ENCODE measurements around the gene EYS. TPM values are rescaled to one million over a fixed set of nuclear protein-coding genes. Genes with fewer than 3 reads are reported as not detected.

The EYS gene
- total and polyA plus RNA-seq, 9 of the 15 experiments (the other 6 are each of a cell fraction or from before 2014, with no cell fraction given), result 0.03 to 0.36 (median 0.10) TPM; not detected in 2

DNA sequence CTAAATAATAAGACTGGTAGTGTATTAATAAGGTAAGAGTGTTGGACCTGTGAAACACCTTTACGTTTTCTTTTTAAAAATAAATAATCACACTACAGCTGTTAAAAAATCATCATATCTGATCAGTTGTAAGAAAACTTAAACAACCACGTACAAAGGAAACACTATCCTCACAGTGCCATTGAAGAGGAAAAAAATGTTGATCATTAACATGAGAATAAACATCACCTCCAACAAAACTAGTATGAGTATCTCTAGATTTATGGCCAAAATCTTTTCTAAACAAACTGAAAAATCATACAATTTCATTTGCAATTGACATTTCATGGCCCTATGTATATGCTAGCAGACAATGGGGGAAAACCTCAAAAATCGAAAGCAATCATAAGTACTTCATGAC, 590 bp downstream of the EYS start (continued):
- TF ChIP-seq, protein P1, sequence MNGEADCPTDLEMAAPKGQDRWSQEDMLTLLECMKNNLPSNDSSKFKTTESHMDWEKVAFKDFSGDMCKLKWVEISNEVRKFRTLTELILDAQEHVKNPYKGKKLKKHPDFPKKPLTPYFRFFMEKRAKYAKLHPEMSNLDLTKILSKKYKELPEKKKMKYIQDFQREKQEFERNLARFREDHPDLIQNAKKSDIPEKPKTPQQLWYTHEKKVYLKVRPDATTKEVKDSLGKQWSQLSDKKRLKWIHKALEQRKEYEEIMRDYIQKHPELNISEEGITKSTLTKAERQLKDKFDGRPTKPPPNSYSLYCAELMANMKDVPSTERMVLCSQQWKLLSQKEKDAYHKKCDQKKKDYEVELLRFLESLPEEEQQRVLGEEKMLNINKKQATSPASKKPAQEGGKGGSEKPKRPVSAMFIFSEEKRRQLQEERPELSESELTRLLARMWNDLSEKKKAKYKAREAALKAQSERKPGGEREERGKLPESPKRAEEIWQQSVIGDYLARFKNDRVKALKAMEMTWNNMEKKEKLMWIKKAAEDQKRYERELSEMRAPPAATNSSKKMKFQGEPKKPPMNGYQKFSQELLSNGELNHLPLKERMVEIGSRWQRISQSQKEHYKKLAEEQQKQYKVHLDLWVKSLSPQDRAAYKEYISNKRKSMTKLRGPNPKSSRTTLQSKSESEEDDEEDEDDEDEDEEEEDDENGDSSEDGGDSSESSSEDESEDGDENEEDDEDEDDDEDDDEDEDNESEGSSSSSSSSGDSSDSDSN (IDR thresholded peaks at IDR 0.05; ENCODE audit: borderline replicate concordance in 1 of 2, low read depth in 2 of 2, low read length in 2 of 2), result no peak
- TF ChIP-seq TFAM (CRISPR knock-in tag; conservative IDR thresholded peaks at IDR 0.05), result no peak

DNA sequence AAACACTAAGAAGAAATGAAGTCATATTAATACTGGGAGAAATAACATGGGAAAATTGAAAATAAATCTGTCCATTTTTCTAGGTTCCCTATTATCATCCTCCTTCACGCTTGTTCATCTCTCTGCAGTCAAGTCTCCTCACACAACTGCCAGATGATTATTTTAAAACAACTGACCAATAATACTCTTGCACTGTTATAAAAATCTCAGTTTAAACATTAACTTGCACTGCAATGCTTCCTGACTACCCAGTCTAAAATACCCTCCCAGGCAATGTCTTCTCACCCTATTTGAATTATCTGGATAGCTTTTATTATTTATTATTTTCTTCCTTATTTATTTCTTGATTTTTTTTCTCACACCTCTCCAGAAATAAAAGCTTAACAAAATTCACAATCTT, 5.7 kb downstream of the EYS start:
- ChIA-PET CTCF (ENCODE audit: low intra/inter-chr PET ratio) (no interaction called here), POLR2A (no interaction called here)
- H3K9me1 ChIP-seq (ENCODE audit: control insufficient read depth, insufficient read depth, low read length), result no peaks in the 10 kb centered on the region
- 0% methylated on average over 1 of the region's 1 CpG for WGBS (ENCODE audit: insufficient coverage, low coverage, missing lambda C conversion rate)
- no peaks in the 10 kb centered on the region for H3K79me2 ChIP-seq (ENCODE audit: control insufficient read depth, insufficient read depth, low read length)
- no peaks in the 10 kb centered on the region for H3K36me3 ChIP-seq (ENCODE audit: control insufficient read depth, insufficient read depth, low read length)
- H3K4me3 ChIP-seq, result no peak overlapping the region
- no peak overlapping the region for H3K4me2 ChIP-seq (ENCODE audit: insufficient read depth, low read length)
- in situ Hi-C loops (cut with MboI) (no loop called here), intact Hi-C loops (cut with micrococcal nuclease) (no loop called here)
- ATAC-seq, result no peak
- no peak overlapping the region for H2AFZ ChIP-seq (ENCODE audit: low read depth, low read length)
- no peak for FAIRE-seq
- no peak overlapping the region for H3K27ac ChIP-seq (ENCODE audit: extremely low read depth, low read depth, low read length)
- H3K4me1 ChIP-seq (replicated peaks in 1 of 2; ENCODE audit: control insufficient read depth in 2 of 2, insufficient read depth in 2 of 2, low read length in 2 of 2), result no peaks in the 10 kb centered on the region
- DNase-seq (ENCODE audit: extremely low read depth in 1 of 4, low spot score in 3 of 4), result no peak
- no peaks in the 10 kb centered on the region for H4K20me1 ChIP-seq (replicated peaks; ENCODE audit: control insufficient read depth, insufficient read depth, low read length)
- BruUV-seq (replicated peaks), result no TSS peak
- H3K9ac ChIP-seq (ENCODE audit: insufficient read depth in 1 of 2, low read depth in 2 of 2, low read length in 2 of 2), result no peak overlapping the region
- no peaks in the 10 kb centered on the region for H3K9me3 ChIP-seq (replicated peaks; ENCODE audit: control insufficient read depth, insufficient read depth, low read depth, low read length)
- H3K27me3 ChIP-seq (ENCODE audit: control insufficient read depth in 2 of 2, insufficient read depth in 2 of 2, low read length in 2 of 2), result no peaks in the 10 kb centered on the region
- TF ChIP-seq ARNT (IDR thresholded peaks at IDR 0.05) (no peak), ZNF699 (CRISPR knock-in tag; IDR thresholded peaks at IDR 0.05; ENCODE audit: insufficient replicate concordance) (no peak), BRF1 (IDR thresholded peaks at IDR 0.05; ENCODE audit: borderline replicate concordance, extremely low read depth, insufficient read length) (no peak), MCM5 (IDR thresholded peaks at IDR 0.05; ENCODE audit: low read depth) (no peak), NFE2L1 (tag; IDR thresholded peaks at IDR 0.05; ENCODE audit: borderline replicate concordance, low read depth) (no peak), ZNF239 (CRISPR knock-in tag; IDR thresholded peaks at IDR 0.05) (no peak), ZNF217 (CRISPR knock-in tag; IDR thresholded peaks at IDR 0.05) (no peak), FOXP1 (CRISPR knock-in tag; IDR thresholded peaks at IDR 0.05) (no peak), IFI16 (CRISPR knock-in tag; IDR thresholded peaks at IDR 0.05) (no peak), FOXA1 (IDR thresholded peaks at IDR 0.05; ENCODE audit: borderline replicate concordance) (no peak), NCOA2 (IDR thresholded peaks at IDR 0.05; ENCODE audit: partially characterized antibody in 2 of 2) (no peak)
- TF ChIP-seq, protein P2, sequence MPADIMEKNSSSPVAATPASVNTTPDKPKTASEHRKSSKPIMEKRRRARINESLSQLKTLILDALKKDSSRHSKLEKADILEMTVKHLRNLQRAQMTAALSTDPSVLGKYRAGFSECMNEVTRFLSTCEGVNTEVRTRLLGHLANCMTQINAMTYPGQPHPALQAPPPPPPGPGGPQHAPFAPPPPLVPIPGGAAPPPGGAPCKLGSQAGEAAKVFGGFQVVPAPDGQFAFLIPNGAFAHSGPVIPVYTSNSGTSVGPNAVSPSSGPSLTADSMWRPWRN (IDR thresholded peaks at IDR 0.05; ENCODE audit: low read depth), result no peak
- TF ChIP-seq, protein P3, sequence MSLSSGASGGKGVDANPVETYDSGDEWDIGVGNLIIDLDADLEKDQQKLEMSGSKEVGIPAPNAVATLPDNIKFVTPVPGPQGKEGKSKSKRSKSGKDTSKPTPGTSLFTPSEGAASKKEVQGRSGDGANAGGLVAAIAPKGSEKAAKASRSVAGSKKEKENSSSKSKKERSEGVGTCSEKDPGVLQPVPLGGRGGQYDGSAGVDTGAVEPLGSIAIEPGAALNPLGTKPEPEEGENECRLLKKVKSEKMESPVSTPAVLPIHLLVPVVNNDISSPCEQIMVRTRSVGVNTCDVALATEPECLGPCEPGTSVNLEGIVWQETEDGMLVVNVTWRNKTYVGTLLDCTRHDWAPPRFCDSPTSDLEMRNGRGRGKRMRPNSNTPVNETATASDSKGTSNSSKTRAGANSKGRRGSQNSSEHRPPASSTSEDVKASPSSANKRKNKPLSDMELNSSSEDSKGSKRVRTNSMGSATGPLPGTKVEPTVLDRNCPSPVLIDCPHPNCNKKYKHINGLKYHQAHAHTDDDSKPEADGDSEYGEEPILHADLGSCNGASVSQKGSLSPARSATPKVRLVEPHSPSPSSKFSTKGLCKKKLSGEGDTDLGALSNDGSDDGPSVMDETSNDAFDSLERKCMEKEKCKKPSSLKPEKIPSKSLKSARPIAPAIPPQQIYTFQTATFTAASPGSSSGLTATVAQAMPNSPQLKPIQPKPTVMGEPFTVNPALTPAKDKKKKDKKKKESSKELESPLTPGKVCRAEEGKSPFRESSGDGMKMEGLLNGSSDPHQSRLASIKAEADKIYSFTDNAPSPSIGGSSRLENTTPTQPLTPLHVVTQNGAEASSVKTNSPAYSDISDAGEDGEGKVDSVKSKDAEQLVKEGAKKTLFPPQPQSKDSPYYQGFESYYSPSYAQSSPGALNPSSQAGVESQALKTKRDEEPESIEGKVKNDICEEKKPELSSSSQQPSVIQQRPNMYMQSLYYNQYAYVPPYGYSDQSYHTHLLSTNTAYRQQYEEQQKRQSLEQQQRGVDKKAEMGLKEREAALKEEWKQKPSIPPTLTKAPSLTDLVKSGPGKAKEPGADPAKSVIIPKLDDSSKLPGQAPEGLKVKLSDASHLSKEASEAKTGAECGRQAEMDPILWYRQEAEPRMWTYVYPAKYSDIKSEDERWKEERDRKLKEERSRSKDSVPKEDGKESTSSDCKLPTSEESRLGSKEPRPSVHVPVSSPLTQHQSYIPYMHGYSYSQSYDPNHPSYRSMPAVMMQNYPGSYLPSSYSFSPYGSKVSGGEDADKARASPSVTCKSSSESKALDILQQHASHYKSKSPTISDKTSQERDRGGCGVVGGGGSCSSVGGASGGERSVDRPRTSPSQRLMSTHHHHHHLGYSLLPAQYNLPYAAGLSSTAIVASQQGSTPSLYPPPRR (CRISPR knock-in tag; IDR thresholded peaks at IDR 0.05; ENCODE audit: borderline replicate concordance), result no peak
